BE2C (cell line): ENCODE results near the gene FHAD1.
A peak's percentile ranks its signal among the peaks of the same experiment; 100 is the strongest.

ENCODE experiments used
- DNase-seq: peaks from one replicate; pipeline ENCODE4 v3.0.0-alpha.2; 2020
- H3K27me3 ChIP-seq: fragments of 250-450 bp; sonication (Bioruptor Pico); 2 replicates; pipeline ENCODE4 v1.5.1; 2020; ENCODE audit warnings: mild to moderate bottlenecking
- H3K36me3 ChIP-seq: fragments of 250-450 bp; sonication (Bioruptor Pico); 2 replicates; pipeline ENCODE4 v1.5.1; 2020; ENCODE audit warnings: mild to moderate bottlenecking
- H3K4me1 ChIP-seq: fragments of 250-450 bp; sonication (Bioruptor Pico); 2 replicates; pipeline ENCODE4 v1.5.1; 2020
- H3K4me3 ChIP-seq: 2 replicates; pipeline ENCODE4 v1.5.1; 2011; ENCODE audit warnings: low read depth, low read length
- H3K9me3 ChIP-seq: fragments of 250-450 bp; sonication (Bioruptor Pico); 2 replicates; pipeline ENCODE4 v1.5.1; 2020
- TF ChIP-seq, protein P1 (sequence below): IDR thresholded peaks from 2 replicates; pipeline ENCODE4 v1.5.1; 2012; ENCODE audit warnings: mild to moderate bottlenecking, low read depth, low read length

The FHAD1 gene

DNA sequence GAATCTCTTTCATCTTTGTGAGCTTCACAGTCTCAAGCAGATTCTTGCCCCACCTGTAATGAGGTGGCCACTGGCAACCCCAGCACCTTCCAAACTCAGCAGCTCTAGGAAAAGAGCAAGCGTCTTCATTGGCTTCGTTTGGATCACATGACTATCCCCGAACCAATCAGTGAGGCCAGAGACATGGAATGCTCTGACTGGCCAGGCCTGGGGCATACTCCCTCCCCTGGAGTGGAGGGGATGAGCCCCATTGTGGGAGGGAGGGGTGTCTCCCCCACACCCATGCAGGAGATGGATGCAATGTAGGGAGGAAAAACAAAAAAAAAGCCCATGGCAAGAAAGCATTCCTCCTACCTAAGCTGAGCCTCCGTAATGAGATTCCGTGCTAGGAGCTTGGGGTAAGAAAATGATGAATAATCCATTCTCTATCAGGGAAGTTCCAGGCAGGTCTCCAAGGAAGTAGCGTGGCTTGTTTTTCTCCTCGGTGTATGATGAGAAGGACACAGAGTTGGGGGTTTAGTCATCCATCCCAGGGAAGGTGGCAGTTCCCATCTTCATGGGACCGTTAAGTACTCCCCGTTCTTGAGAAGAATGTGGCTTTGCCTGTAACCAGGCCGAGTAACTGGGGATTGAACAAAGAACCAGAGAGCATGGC is 32.7 kb downstream of the FHAD1 start:
- H3K4me1 ChIP-seq: no peaks in the 10 kb centered on the region
- H3K9me3 ChIP-seq: no peaks in the 10 kb centered on the region
- H3K4me3 ChIP-seq: no peak overlapping the region
- no peaks in the 10 kb centered on the region for H3K36me3 ChIP-seq
- TF ChIP-seq, protein P1, sequence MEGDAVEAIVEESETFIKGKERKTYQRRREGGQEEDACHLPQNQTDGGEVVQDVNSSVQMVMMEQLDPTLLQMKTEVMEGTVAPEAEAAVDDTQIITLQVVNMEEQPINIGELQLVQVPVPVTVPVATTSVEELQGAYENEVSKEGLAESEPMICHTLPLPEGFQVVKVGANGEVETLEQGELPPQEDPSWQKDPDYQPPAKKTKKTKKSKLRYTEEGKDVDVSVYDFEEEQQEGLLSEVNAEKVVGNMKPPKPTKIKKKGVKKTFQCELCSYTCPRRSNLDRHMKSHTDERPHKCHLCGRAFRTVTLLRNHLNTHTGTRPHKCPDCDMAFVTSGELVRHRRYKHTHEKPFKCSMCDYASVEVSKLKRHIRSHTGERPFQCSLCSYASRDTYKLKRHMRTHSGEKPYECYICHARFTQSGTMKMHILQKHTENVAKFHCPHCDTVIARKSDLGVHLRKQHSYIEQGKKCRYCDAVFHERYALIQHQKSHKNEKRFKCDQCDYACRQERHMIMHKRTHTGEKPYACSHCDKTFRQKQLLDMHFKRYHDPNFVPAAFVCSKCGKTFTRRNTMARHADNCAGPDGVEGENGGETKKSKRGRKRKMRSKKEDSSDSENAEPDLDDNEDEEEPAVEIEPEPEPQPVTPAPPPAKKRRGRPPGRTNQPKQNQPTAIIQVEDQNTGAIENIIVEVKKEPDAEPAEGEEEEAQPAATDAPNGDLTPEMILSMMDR: no peak
- H3K27me3 ChIP-seq: no peaks in the 10 kb centered on the region
- DNase-seq: no peak

DNA sequence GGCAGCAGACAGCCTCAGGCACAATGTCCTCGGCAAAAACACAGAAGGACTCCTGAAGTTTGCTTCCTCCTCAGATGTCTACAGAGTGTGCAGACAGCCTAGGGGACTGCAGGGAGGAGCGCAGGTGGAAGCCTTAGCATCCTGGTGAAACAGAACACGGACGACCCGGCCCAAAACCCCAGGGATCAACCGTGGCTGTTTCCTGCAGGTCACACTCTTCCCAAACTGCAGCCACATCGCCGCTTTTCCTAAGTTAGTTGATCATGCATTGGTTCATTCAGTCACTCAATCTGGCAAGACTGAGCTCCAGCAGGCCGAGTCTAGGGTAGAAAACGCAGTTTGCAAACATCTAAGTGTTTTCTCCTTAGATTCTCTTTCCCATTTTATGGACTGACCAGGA is 33.4 kb downstream of the FHAD1 start:
- Histone ChIP-seq H3K4me3 (no peak overlapping the region), H3K4me1 (no peaks in the 10 kb centered on the region), H3K9me3 (no peaks in the 10 kb centered on the region), H3K27me3 (no peaks in the 10 kb centered on the region), H3K36me3 (no peaks in the 10 kb centered on the region)
- TF ChIP-seq, protein P1: no peak
- no peak for DNase-seq

DNA sequence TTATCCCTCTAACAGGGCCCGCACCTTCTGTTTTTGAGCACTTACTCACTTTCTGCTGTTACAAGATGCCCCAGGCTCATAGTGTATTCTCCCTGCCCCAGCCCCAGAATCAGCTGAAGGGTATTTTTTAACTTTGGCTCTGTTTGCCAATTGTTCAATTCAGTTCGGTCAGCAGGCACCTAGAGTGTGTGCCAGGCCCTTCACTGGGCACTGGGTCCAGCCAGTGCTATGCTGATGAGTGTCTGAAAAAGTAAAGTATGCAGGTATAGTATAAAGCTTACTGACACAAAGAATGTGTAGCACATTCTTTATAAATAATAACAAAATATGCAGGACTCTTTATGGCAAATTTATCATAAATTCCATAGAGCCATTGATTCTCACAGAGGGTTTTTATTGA is 35.0 kb downstream of the FHAD1 start:
- Histone ChIP-seq H3K4me3 (no peak overlapping the region), H3K27me3 (no peaks in the 10 kb centered on the region), H3K4me1 (no peaks in the 10 kb centered on the region), H3K9me3 (no peaks in the 10 kb centered on the region), H3K36me3 (no peaks in the 10 kb centered on the region)
- DNase-seq: no peak
- TF ChIP-seq, protein P1: no peak

DNA sequence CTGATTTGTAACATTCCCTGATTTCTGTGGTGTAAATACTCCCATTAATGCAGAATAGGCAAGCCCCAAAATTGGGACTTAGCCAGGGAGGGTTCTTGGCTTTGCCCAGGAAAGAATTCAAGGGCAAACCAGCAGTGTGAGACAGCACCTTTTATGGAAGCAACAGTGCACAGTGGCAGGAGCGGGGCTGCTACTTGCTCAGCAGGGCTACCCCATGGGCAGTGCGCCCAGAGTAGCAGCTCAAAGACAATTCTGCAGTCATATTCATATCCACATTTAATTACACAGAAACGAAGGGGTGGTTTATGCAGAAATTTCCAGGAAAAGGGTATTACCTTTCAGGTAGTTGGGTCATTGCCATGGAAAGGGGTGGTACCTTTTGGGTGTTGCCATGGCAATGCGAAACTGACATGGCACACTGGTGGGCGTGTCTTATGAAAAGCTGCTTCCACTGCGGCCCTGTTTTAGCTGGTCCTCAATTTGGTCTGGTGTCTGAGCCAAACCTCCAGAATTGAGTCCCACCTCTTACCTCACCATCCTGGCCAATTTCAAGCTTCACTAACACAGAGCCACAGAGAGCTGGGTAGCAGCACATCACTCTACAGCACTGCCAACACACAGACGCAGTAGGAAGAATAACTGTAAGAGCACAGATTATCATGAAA is 35.9 kb downstream of the FHAD1 start:
- no peaks in the 10 kb centered on the region for H3K4me1 ChIP-seq
- no peaks in the 10 kb centered on the region for H3K36me3 ChIP-seq
- TF ChIP-seq, protein P1: no peak

DNA sequence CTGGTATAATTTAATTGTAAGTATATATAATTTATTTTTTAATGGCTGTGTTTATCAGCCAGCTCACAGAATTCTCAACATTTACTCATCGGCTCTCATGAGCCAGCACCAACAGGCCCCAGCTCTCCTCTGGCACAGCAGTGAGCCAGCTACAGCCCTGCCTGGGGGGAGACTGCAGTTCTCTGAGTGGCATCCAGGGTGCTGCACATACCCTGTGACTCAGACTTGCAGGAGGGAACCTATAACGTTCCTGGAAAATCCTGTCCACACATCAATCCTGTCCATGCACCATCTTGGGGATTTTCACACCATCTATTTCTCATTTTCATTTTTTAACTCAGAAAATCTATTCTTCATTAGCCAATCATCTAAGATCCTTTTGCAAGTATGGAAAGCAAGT is 36.5 kb downstream of the FHAD1 start:
- Histone ChIP-seq H3K9me3 (no peaks in the 10 kb centered on the region), H3K36me3 (no peaks in the 10 kb centered on the region), H3K4me3 (no peak overlapping the region), H3K27me3 (no peaks in the 10 kb centered on the region), H3K4me1 (no peaks in the 10 kb centered on the region)
- TF ChIP-seq, protein P1: no peak; the same call in 1 of the 2 replicates
- DNase-seq: peak; percentile 26

More for the DNA sequence above, 35.9 kb downstream of the FHAD1 start:
- Histone ChIP-seq H3K27me3 (no peaks in the 10 kb centered on the region), H3K4me3 (no peak overlapping the region), H3K9me3 (no peaks in the 10 kb centered on the region)
- no peak for DNase-seq

DNA sequence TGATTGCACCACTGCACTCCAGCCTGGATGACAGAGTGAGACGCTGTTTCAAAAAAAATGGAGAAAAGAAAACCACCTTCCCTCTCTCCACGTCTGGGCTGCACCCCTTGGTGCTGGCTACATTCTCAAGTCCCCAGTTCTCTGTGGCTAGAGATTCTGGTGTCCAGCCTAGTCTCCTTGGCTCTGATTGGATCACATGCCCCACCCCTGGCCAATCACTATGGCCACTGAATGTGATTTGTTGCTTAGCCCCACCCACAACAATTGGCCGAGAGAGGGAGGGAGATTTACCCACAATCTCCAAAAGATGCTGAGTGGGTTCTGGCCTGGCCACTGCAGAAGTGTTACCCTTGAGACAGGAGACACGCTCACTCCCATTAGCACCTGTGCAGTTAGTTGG is 39.4 kb downstream of the FHAD1 start:
- Histone ChIP-seq H3K4me3 (no peak overlapping the region), H3K27me3 (no peaks in the 10 kb centered on the region), H3K9me3 (no peaks in the 10 kb centered on the region), H3K4me1 (no peaks in the 10 kb centered on the region), H3K36me3 (no peaks in the 10 kb centered on the region)
- no peak for DNase-seq
- TF ChIP-seq, protein P1: no peak
